Mucosa of descending colon (tissue), 3 donors: ENCODE measurements around the gene TLR5. TPM values are rescaled to one million over a fixed set of nuclear protein-coding genes. Genes with fewer than 3 reads are reported as not detected.
A peak's percentile ranks its signal among the peaks of the same experiment; 100 is the strongest.
"Not testable (repeated sequence)": the region's sequence is repeated elsewhere in the genome, so short reads cannot be mapped to it uniquely, and the experiment has no call there.

ENCODE experiments used
- ATAC-seq: fragments of 200-7000 bp; cut with Tn5 transposase; one replicate; pipeline ENCODE4 v1.9.1; 2020; ENCODE audit warnings: mild to moderate bottlenecking, moderate library complexity
- DNase-seq, 3 donors: peaks; one replicate each; pipeline ENCODE4 v3.0.0-alpha.2; 2020
- H3K36me3 ChIP-seq: fragments of 200-600 bp; one replicate; pipeline ENCODE4 v1.8.0; 2021; ENCODE audit warnings: low read depth, mild to moderate bottlenecking
- H3K4me1 ChIP-seq: fragments of 200-600 bp; one replicate; pipeline ENCODE4 v1.8.0; 2021; ENCODE audit warnings: low read depth, mild to moderate bottlenecking
- H3K4me3 ChIP-seq: fragments of 200-600 bp; one replicate; pipeline ENCODE4 v1.8.0; 2021; ENCODE audit warnings: mild to moderate bottlenecking
- H3K9me3 ChIP-seq: fragments of 200-600 bp; one replicate; pipeline ENCODE4 v1.8.0; 2021; ENCODE audit warnings: mild to moderate bottlenecking
- intact Hi-C, 2 donors: fragments of 100-400 bp; cut with DNase I in 1 of 2; cut with micrococcal nuclease in 1 of 2; formaldehyde crosslinking; loops; one replicate each; pipeline versions ENCODE4 v1.11.0 to v1.11.1; 2022; cut with DNase I, micrococcal nuclease
- total RNA-seq, 3 donors: library from RNA; stranded (reverse); fragmentation: NEBNext Ultra II Directional in 2 of 3; extraction: Animal tissue kit (Norgen Biotek cat#: 25700) in 2 of 3; gene quantifications; one replicate each; pipeline versions ENCODE4 v1.2.1 to v1.2.4, GENCODE V29; 2021 to 2023
- TF ChIP-seq, protein P1 (sequence below): fragments of 200-600 bp; IDR thresholded peaks from one replicate; pipeline ENCODE4 v1.8.0; 2022; ENCODE audit warnings: antibody characterized with exemption, mild to moderate bottlenecking
- donor health status: DM: no; HTN: no; CAD: no; lungs with moderate emphysema.
- donor health status: DM: no; HTN: no; CAD: no.
- donor health status: DM: no; HTN: yes; CAD: no.

TLR5 gene
- total RNA-seq, 3 donors from 2014 or later: 2.2 to 6.9 (median 3.9) TPM

DNA sequence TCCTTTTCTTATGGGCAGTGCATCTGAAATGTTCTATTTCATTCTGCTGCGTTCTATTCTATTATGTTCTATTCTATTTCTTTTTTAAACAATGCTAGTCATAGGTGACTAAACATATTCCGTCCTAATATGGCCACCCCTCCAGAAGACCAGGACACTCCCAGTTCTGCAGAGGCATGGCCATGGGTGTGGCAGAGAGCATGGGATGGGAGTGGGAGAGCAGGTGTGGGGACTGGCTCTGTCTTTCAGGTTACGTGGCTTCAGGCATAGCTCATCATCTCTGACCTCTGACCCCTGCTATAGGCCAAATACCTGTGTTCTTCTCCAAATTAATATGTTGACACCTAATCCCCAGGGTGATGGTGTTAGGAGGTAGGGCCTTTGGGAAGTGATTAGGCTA lies 33.4 kb upstream of the TLR5 start:
- Histone ChIP-seq H3K4me3 (no peak overlapping the region), H3K9me3 (no peaks in the 10 kb centered on the region), H3K4me1 (no peaks in the 10 kb centered on the region), H3K36me3 (no peaks in the 10 kb centered on the region)
- TF ChIP-seq, protein P1, sequence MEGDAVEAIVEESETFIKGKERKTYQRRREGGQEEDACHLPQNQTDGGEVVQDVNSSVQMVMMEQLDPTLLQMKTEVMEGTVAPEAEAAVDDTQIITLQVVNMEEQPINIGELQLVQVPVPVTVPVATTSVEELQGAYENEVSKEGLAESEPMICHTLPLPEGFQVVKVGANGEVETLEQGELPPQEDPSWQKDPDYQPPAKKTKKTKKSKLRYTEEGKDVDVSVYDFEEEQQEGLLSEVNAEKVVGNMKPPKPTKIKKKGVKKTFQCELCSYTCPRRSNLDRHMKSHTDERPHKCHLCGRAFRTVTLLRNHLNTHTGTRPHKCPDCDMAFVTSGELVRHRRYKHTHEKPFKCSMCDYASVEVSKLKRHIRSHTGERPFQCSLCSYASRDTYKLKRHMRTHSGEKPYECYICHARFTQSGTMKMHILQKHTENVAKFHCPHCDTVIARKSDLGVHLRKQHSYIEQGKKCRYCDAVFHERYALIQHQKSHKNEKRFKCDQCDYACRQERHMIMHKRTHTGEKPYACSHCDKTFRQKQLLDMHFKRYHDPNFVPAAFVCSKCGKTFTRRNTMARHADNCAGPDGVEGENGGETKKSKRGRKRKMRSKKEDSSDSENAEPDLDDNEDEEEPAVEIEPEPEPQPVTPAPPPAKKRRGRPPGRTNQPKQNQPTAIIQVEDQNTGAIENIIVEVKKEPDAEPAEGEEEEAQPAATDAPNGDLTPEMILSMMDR: no peak
- DNase-seq: no peak
- intact Hi-C loops: no loop called here
- ATAC-seq: no peak

DNA sequence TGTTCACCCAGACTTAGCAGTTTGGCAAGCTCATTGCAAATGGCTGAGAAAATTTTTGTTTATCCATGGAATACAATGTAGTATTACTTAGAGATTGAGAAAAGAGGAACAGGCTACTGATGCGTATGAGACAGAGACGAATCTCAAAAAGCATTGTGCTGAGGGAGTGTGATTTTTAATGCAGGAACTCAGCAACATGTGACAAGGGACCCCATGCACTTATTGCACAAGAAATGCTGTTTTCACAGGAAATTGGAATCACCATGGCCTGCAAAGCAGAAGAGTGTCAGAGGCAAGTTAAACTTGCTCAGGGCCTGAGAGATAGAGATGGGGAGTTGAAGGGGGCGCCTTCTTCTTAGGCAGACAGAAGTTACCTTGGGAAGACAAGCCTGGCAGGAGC lies 32.6 kb upstream of the TLR5 start:
- intact Hi-C loops: no loop called here
- TF ChIP-seq, protein P1: no peak
- Histone ChIP-seq H3K9me3 (no peaks in the 10 kb centered on the region), H3K36me3 (no peaks in the 10 kb centered on the region), H3K4me1 (no peaks in the 10 kb centered on the region), H3K4me3 (no peak overlapping the region)
- DNase-seq (peak in 1 of 3 donors; percentile 42), ATAC-seq (peak; percentile 17)

DNA sequence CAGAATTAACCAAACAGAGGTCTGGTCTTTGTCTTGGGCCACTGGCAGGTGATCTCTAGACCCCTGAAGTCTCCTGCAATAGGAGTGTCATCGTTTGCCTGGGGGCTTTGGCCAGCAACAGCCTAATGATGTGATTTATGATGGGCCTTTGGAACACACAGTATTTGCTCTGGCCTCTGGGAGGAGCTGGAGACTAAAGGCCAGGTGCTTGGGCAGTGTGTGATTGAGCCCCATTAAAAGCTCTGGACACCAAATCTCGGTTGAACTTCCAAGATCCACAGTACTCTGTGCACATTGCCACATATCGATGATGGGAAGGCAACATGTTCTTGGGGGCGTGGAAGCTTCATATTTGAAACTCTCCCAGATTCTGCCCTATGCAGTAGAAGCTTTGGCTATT lies 32.0 kb upstream of the TLR5 start:
- intact Hi-C loops: no loop called here
- no peaks in the 10 kb centered on the region for H3K4me1 ChIP-seq
- no peak overlapping the region for H3K4me3 ChIP-seq
- no peaks in the 10 kb centered on the region for H3K9me3 ChIP-seq
- H3K36me3 ChIP-seq: no peaks in the 10 kb centered on the region
- DNase-seq (no peak), ATAC-seq (peak; percentile 11)
- TF ChIP-seq, protein P1: no peak

- H3K9me3 ChIP-seq, intact Hi-C loops, ATAC-seq, DNase-seq, H3K36me3 ChIP-seq, H3K4me1 ChIP-seq, H3K4me3 ChIP-seq: not testable (repeated sequence)
Observed at GRCh38 chr1:223169458-223169857, 26.4 kb upstream of the TLR5 start.

GRCh38 chr1:223161321-223161720 lies 18.3 kb upstream of the TLR5 start:
- Histone ChIP-seq H3K4me3 (no peak overlapping the region), H3K36me3 (no peaks in the 10 kb centered on the region), H3K4me1 (no peaks in the 10 kb centered on the region), H3K9me3 (no peaks in the 10 kb centered on the region)
- DNase-seq: no peak
- TF ChIP-seq, protein P1: no peak
- no peak for ATAC-seq
- intact Hi-C loops: no loop called here

GRCh38 chr1:223156343-223156742 lies 13.3 kb upstream of the TLR5 start:
- intact Hi-C loops: no loop called here
- no peaks in the 10 kb centered on the region for H3K36me3 ChIP-seq
- no peaks in the 10 kb centered on the region for H3K4me1 ChIP-seq
- DNase-seq (no peak), ATAC-seq (no peak)
- no peaks in the 10 kb centered on the region for H3K9me3 ChIP-seq
- H3K4me3 ChIP-seq: no peak overlapping the region
- TF ChIP-seq, protein P1: no peak
